ENCODE measurements around the gene SLC24A4. TPM values are rescaled to one million over a fixed set of nuclear protein-coding genes. Genes with fewer than 3 reads are reported as not detected.

The SLC24A4 gene
- total and polyA plus RNA-seq, 2 of the 4 experiments (the other 2 are of a cell fraction): not detected

- no peak for TF ChIP-seq CEBPB (IDR thresholded peaks at IDR 0.05; ENCODE audit: low read depth, low read length)
Measured at GRCh38 chr14:92397150-92397952, 74.4 kb downstream of the SLC24A4 start (continued).

GRCh38 chr14:92397953-92398564, 75.1 kb downstream of the SLC24A4 start:
- peaks cover 2% of the 10 kb centered on the region; the same call in 1 of the 2 replicates for H3K27me3 ChIP-seq (ENCODE audit: control insufficient read depth, insufficient read depth, low read length)
- no peak for ATAC-seq (ENCODE audit: low read depth)
- H2AK9ac ChIP-seq (replicated peaks; ENCODE audit: low read depth, low read length, poor library complexity): no peak overlapping the region
- peak overlapping the region; percentile 17; the same call in 1 of the 2 replicates for H3K4ac ChIP-seq (ENCODE audit: low read depth, low read length)
- no peak overlapping the region for H4K8ac ChIP-seq (ENCODE audit: low read depth in 2 of 2, low read length in 2 of 2)
- 0 out of 3 replicates have a peak overlapping the region, but pooled peaks have one; percentile 12 for H2BK15ac ChIP-seq (ENCODE audit: low read depth, low read length)
- no peak for DNase-seq
- ChIA-PET CTCF (no interaction called here), POLR2A (ENCODE audit: unreplicated experiment) (no interaction called here)
- no peak overlapping the region for H3K27ac ChIP-seq (ENCODE audit: insufficient read depth, low read length)
- no peaks in the 10 kb centered on the region for H3K36me3 ChIP-seq (ENCODE audit: control insufficient read depth, insufficient read depth, low read length)
- no TSS peak for BruUV-seq (replicated peaks)
- H3K56ac ChIP-seq (ENCODE audit: extremely low read depth, insufficient read depth, low read length): no peak overlapping the region
- peaks cover 13% of the 10 kb centered on the region for H3K4me1 ChIP-seq (ENCODE audit: control insufficient read depth, insufficient read depth, low read length)
- H2AFZ ChIP-seq (replicated peaks; ENCODE audit: low read length, poor library complexity): peak overlapping the region; percentile 54
- 37% methylated on average over 2 of the region's 9 CpGs; no CpG with 5 or more reads in 1 of the 2 experiments for WGBS, 2 experiments (ENCODE audit: extremely low coverage in 2 of 2, insufficient read length in 1 of 2)
- no peak overlapping the region for H4K5ac ChIP-seq (ENCODE audit: low read depth, low read length)
- H3K79me1 ChIP-seq (ENCODE audit: low read depth in 1 of 2, low read length in 2 of 2): no peaks in the 10 kb centered on the region
- no peak overlapping the region for H3K9ac ChIP-seq (ENCODE audit: low read depth, low read length)
- H2BK120ac ChIP-seq (ENCODE audit: low read depth, low read length): 0 out of 2 replicates have a peak overlapping the region, but pooled peaks have one; percentile 36
- no peaks in the 10 kb centered on the region for H4K20me1 ChIP-seq (ENCODE audit: insufficient read depth, low read length)
- dilution Hi-C loops (cut with HindIII; ENCODE audit: low sequenced_read_pairs, unreplicated experiment) (no loop called here), in situ Hi-C loops (cut with MboI; ENCODE audit: low sequenced_read_pairs) (no loop called here), intact Hi-C loops (cut with micrococcal nuclease) (no loop called here)
- H2AK5ac ChIP-seq (ENCODE audit: low read depth, low read length): 0 out of 2 replicates have a peak overlapping the region, but pooled peaks have one; percentile 54
- H3K18ac ChIP-seq (ENCODE audit: low read depth, low read length): no peak overlapping the region
- peaks cover 6% of the 10 kb centered on the region; the same call in 1 of the 2 replicates for H3K9me3 ChIP-seq (ENCODE audit: control insufficient read depth, insufficient read depth, low read length)
- H3K14ac ChIP-seq (replicated peaks; ENCODE audit: low read depth, low read length): 0 out of 2 replicates have a peak overlapping the region, but pooled peaks have one; percentile 19
- TF ChIP-seq MAFK (IDR thresholded peaks at IDR 0.05; ENCODE audit: low read depth, low read length) (no peak), CTCF (conservative IDR thresholded peaks at IDR 0.05; ENCODE audit: low read depth, low read length) (no peak), BHLHE40 (IDR thresholded peaks at IDR 0.05; ENCODE audit: low read depth, low read length) (no peak), RCOR1 (IDR thresholded peaks at IDR 0.05; ENCODE audit: insufficient replicate concordance, low read length) (no peak), MAZ (IDR thresholded peaks at IDR 0.05; ENCODE audit: borderline replicate concordance, low read depth, low read length) (no peak), CEBPB (IDR thresholded peaks at IDR 0.05; ENCODE audit: low read depth, low read length) (no peak), CHD1 (IDR thresholded peaks at IDR 0.05; ENCODE audit: low read depth, low read length) (no peak), MXI1 (IDR thresholded peaks at IDR 0.05; ENCODE audit: borderline replicate concordance, low read depth, low read length) (no peak), NFE2L2 (IDR thresholded peaks at IDR 0.05; ENCODE audit: low read depth, low read length) (no peak), ELK1 (IDR thresholded peaks at IDR 0.05; ENCODE audit: borderline replicate concordance, low read depth, low read length) (no peak), FOS (IDR thresholded peaks at IDR 0.05; ENCODE audit: low read depth, low read length) (no peak), RAD21 (IDR thresholded peaks at IDR 0.05; ENCODE audit: low read length) (no peak), POLR2A (IDR thresholded peaks at IDR 0.05; ENCODE audit: low read depth, low read length) (no peak)
- H3K23ac ChIP-seq (ENCODE audit: low read depth, low read length): no peak overlapping the region
- H4K91ac ChIP-seq (ENCODE audit: insufficient read depth, low read depth, low read length): peak overlapping the region; percentile 9; the same call in 1 of the 2 replicates
- H2BK20ac ChIP-seq (ENCODE audit: low read depth, low read length): peak overlapping the region; percentile 43
- no peak overlapping the region for H2BK5ac ChIP-seq (ENCODE audit: low read depth, low read length, poor library complexity, severe bottlenecking)
- H3K4me2 ChIP-seq (ENCODE audit: low read depth, low read length): no peak overlapping the region
- H3K9me1 ChIP-seq (ENCODE audit: insufficient read depth, low read length): peaks cover 9% of the 10 kb centered on the region; the same call in 1 of the 2 replicates
- no peak overlapping the region for H3K4me3 ChIP-seq (ENCODE audit: insufficient read depth, low read depth, low read length)

Data from IMR-90 (cell line).